Measurements from ENCODE around the gene FNIP1.
A peak's percentile ranks its signal among the peaks of the same experiment; 100 is the strongest.

FNIP1 gene

DNA sequence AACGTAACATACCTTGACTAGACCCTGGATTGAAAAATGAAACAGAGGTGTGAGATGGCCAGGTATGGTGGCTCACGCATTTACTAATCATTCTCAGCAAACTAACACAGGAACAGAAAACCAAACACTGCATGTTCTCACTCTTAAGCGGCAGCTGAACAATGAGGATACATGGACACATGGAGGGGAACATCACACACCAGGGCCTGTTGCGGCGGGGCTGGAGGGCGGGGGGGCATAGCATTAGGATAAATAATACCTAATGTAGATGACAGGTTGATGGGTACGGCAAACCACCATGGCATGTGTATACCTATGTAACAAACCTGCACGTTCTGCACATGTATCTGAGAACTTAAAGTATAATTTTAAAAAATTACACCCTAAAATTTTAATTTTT is 177.7 kb downstream of the FNIP1 start:
- DNase-seq (ENCODE audit: low read depth) = no peak
- H3K4me3 ChIP-seq (ENCODE audit: low read length) = no peak overlapping the region
- TF ChIP-seq, protein P1, sequence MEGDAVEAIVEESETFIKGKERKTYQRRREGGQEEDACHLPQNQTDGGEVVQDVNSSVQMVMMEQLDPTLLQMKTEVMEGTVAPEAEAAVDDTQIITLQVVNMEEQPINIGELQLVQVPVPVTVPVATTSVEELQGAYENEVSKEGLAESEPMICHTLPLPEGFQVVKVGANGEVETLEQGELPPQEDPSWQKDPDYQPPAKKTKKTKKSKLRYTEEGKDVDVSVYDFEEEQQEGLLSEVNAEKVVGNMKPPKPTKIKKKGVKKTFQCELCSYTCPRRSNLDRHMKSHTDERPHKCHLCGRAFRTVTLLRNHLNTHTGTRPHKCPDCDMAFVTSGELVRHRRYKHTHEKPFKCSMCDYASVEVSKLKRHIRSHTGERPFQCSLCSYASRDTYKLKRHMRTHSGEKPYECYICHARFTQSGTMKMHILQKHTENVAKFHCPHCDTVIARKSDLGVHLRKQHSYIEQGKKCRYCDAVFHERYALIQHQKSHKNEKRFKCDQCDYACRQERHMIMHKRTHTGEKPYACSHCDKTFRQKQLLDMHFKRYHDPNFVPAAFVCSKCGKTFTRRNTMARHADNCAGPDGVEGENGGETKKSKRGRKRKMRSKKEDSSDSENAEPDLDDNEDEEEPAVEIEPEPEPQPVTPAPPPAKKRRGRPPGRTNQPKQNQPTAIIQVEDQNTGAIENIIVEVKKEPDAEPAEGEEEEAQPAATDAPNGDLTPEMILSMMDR (conservative IDR thresholded peaks at IDR 0.05; ENCODE audit: low read depth, low read length) = no peak

DNA sequence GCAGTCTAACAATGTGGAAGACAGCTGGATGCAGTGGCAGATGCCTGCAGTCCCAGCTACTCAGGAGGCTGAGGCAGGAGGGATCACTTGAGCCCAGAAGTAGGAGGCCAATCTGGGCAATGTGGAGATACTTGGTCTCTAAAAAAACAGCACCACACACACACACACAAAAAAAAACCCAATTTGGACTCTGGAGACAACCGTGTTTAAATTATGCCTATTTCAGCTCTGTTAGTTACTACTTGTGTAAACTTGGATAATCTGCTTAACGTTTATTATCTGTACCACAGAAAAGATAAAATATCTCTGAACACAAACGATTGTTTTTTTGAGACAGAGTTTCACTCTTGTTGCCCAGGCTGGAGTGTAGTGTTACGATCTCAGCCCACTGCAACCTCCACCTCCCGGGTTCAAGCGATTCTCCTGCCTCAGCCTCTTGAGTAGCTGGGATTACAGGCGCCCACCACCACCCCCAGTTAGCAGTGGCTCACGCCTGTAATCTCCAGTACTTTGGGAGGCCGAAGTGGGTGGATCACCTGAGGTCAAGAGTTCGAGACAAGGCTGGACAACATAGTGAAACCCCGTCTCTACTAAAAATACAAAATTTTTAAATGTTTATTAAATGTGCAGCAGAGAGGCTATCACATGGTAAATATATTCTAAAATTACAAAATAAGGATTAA is 179.5 kb downstream of the FNIP1 start:
- TF ChIP-seq, protein P1 (conservative IDR thresholded peaks at IDR 0.05; ENCODE audit: low read depth, low read length) = no peak
- H3K4me3 ChIP-seq (ENCODE audit: low read length) = no peak overlapping the region
- no peak for DNase-seq (ENCODE audit: low read depth)

DNA sequence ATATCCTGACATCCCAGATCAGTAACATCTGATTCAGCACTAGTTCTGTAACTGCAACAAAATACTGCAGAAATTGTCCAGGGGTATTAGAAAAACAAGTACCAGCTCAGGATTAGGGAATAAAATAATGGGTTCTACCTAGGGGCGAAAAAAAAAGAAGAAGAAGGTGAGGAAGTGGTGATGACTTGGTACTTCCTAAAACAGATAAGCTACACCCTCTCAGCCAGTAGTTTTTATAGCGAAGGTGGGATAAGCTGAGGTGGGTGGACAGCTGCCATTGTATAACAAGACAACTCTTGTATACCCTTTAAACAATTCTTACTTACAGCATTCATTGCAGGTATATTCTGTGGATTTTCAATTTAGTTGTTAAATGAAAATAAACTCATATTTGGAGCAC is 180.9 kb downstream of the FNIP1 start:
- no peak for DNase-seq (ENCODE audit: low read depth)
- H3K4me3 ChIP-seq (ENCODE audit: low read length) = no peak overlapping the region
- TF ChIP-seq, protein P1 (conservative IDR thresholded peaks at IDR 0.05; ENCODE audit: low read depth, low read length) = no peak

DNA sequence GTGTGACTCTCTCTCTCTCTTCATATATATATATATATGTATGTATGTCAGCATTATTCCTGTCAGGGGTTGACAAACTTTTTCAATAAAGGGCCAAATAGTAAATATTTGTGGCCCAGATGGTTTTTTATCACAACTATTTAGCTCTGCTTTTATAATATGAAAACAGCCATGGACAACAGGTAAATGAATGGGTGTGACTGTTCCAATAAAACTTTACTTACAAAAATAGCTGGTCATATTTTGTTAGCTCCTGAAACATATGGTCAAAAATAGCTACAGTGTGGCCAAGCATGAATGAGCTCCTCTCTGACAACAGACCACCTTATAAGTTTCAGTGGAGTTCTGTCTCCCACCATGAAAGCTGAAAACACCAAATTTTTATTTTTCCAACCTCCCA is 183.4 kb downstream of the FNIP1 start:
- DNase-seq (ENCODE audit: low read depth) = no peak
- no peak overlapping the region for H3K4me3 ChIP-seq (ENCODE audit: low read length)
- TF ChIP-seq, protein P1 (conservative IDR thresholded peaks at IDR 0.05; ENCODE audit: low read depth, low read length) = no peak

DNA sequence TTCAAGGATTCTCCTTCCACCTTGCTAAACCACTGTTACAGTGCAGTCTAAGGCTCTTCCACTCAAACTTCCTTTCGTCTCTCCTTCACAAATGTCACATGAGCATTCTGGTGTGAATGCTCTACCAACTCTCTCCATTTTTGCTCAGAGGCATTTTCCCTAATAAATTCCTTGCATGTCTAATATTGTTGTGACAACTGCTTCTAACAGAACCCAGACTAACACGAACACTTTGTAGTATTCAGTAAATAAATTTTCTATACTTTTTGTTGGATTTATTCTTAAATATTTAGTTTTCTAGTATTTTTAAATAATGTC is 185.8 kb downstream of the FNIP1 start:
- TF ChIP-seq, protein P1 (conservative IDR thresholded peaks at IDR 0.05; ENCODE audit: low read depth, low read length) = no peak
- no peak overlapping the region for H3K4me3 ChIP-seq (ENCODE audit: low read length)
- no peak for DNase-seq (ENCODE audit: low read depth)

DNA sequence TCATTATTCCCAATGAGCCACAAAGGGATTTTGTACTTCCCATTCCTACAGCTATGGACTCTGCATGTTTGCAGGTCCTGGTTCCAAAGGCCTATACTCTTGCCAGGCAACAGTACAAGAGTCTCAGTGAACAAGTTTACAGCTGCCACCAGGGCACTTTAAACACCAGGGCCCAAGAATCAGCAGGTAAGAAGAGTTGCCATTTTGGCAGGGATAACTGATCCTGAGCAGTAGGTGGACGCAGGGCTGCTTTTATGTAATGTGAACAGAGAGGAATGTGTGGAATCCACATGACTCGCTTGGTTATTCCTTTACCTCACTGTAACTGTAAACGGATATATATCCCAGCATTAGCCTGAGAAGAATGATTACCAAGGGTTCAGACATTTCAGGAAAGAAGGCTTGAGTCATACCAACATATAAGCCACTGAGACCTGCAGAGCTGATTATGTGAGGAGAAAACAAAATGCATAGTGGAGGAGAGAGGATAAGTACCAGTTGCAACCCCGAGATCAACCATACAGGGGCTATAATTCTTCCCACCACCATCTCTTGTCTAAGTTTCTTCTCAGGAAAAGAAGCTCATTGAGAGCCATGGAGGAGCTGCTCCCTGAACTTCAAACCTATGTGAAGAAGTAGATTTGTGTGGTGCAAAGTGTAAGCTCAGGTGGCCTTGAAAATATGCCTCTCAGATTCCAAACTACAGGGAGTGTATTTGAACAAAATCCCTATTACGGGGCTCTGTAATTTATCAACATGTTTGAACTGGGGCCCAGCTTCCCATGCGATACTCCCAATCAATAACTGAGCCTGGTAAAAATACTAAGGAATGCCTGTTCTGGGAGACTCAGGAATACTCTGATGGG is 186.4 kb downstream of the FNIP1 start:
- H3K4me3 ChIP-seq (ENCODE audit: low read length) = no peak overlapping the region
- TF ChIP-seq, protein P1 (conservative IDR thresholded peaks at IDR 0.05; ENCODE audit: low read depth, low read length) = no peak
- DNase-seq (ENCODE audit: low read depth) = peak; percentile 98

DNA sequence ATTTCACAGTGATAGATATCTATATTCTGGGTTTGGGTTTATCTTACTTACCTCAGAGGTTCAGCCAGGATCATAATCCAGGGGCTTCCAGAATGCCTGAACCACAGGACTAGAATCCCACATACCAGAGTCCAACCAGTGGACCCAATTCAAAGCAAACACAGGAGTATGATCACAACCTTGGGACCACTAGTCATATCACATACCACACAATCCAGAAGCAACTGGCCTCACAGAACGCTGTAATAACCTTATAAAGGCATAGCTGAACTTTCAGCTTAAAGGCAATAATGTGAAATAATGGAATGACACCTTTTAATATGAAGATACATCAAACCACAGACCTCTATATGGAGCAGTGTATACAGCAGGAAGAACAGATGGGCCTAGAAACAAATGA is 187.0 kb downstream of the FNIP1 start:
- TF ChIP-seq, protein P1 (conservative IDR thresholded peaks at IDR 0.05; ENCODE audit: low read depth, low read length) = no peak
- DNase-seq (ENCODE audit: low read depth) = peak; percentile 49

More for the DNA sequence above, 187.0 kb downstream of the FNIP1 start:
- H3K4me3 ChIP-seq (ENCODE audit: low read length) = no peak overlapping the region

All from retinal pigment epithelial cell (primary cell).